Measurements from ENCODE around the gene DOCK4.

GRCh38 chr7:111982133-111982532, 224.1 kb downstream of the DOCK4 start:
- TF ChIP-seq CTCF (conservative IDR thresholded peaks at IDR 0.05) (no peak), ZFX (IDR thresholded peaks at IDR 0.05) (no peak)

Measured in C4-2B (cell line).